GM18861 (cell line): Measurements from ENCODE around the gene GPR132.
"Not testable (repeated sequence)": the region's sequence is repeated elsewhere in the genome, so short reads cannot be mapped to it uniquely, and the experiment has no call there.

ENCODE experiments used
- ATAC-seq: cut with Tn5 transposase; IDR thresholded peaks from one replicate; pipeline ENCODE4 v1.9.1; 2021; ENCODE audit not compliant: unreplicated experiment

The GPR132 gene

GRCh38 chr14:105091517-105092170 is 26.4 kb upstream of the GPR132 start:
- ATAC-seq, result no peak

DNA sequence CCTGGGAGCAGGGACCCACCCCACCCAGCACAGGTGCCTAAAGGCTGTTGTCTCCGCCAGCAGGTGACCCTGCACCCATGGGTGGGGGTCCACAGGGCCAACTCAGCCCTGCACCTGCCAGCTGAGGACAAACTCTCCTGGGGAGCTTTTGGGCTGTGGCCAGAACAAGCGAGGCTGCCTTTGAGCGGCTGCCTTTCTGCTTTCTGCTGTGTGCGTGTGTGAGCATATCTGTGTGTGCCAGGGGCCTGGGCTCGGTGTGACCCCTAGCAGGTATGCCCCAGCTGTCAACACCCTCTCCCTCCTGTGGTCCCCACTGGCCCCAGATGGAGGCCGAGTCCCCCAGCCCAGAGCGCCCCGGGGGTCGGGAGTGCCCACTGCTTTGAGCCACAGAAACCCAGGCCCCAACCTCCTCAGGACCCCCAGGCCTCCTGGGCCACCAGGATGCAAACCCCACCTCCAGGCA is 25.9 kb upstream of the GPR132 start:
- no peak for ATAC-seq

- ATAC-seq, result peak; percentile 33
Observed at GRCh38 chr14:105090493-105091053, 25.3 kb upstream of the GPR132 start.

GRCh38 chr14:105089746-105090492 is 24.7 kb upstream of the GPR132 start:
- ATAC-seq, result no peak

DNA sequence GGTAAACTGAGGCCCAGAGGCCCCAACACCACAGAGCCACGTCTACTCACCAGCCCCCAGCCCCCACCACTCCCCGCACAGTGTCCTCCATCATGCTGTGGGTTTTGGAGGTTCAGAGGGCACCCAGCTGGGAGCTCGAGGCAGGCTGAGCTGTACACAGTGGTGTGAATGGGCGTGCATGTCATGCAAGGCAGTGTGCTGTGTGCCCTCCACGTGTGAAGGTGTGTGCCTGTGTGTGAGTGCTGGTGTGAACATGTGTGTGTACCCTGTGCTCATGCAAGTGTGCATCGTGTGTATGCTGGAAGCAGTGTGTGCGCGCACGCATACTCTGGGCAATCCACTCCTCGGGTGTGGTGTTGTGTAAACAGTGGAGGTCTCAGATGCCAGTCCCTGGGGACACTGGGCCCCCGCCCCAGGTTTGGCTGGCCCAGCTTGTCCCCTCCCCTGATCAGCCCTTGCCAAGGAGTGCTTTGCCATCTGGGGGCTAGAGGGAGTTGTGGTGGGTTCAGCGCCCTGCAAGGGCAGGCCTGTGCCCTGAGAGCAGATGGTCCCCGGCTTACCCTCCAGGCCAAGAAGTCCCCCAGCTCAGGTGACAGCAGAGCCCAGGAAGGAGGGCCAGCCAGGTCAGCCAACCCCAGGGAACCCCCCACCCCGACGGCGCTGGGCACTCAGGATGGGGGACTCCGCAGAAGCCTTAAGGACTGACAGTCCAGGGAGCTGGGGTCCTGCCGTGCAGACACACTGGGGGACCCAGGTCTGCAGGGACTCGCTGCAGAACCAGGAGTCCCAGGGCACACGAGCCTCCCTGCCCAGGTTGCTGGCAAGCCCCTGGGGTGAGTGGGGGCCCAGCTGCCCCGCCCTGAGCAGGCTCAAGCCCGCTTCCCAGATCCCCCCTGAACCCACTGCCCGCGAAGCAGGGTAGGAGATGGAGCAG is 23.8 kb upstream of the GPR132 start:
- no peak for ATAC-seq

- ATAC-seq, result no peak
Observed at GRCh38 chr14:105087963-105088811, 23.0 kb upstream of the GPR132 start.

DNA sequence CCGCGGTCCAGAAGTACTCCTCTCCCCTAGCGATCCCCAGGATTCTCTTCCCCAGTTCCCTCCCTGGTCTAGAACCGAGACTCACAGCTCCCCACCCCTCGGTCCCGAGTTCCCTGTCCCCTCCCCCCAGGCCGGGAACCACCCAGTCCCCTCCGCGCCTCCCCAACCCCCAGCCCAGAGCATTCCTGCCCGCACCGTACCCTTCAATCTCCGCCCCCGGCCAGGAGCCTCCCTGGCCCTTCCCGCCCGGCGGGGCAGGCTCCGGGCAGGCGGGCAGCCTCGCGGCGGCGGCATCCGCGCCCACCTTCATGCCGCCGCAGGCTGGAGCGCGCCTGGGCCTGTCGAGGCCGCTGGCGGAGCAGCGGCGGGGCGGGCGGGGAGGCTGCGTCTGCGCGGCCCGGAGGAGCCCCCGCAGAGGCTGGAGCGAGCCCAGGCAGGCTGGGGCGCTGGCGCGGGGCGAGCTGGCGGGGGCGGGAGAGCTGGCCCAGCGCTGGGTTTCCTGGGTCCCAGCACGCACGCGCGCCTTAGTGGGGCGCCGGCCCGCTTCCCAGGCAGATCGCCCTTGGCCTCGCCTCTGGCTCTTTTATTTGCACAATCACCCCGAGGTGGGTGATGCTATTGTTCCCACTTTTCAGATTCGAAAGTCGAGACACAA is 22.2 kb upstream of the GPR132 start:
- no peak for ATAC-seq

GRCh38 chr14:105086833-105087307 is 21.6 kb upstream of the GPR132 start:
- peak; percentile 60 for ATAC-seq

- ATAC-seq, result no peak
Observed at GRCh38 chr14:105085766-105086165, 20.5 kb upstream of the GPR132 start.

DNA sequence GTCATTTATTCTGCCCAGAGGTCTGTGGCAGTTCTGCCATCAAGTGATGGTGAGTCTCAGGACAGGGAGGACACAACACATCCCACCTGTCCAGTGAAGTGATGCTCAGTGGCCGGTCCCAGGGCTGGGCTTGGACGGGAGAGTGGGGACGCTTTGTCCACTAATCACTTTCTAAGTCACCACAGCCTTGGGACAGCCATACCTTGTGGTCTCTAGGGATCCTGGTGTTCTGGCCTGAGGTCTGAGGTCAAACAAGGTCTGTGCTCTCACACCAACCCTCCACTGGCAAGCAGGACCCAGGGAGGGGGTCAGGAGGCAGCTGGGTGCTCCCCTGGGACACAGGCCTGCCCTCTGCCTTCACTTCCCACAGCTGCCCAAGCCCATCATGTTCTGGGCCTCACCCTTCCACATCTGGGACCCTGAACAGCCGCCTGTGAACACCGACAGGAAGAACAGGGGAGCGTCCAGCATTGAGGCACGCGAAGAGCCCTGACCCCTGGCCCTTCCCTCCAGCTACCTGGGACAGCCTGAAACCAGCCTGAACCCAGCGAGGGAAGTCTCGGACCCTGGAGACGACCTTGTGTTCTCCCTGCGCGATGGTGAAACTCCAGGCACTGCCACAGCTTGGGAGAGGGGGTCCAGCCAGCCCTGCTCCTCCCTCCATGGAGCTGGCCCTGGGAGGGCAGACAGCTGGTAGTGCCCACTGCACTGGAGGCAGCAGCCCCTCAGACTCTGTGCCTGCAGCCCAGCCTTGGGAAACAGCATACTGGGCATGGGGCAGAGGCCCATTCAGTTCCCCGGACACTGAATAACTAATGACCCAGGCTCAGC is 19.7 kb upstream of the GPR132 start:
- no peak for ATAC-seq

- no peak for ATAC-seq
Observed at GRCh38 chr14:105083926-105084685, 18.9 kb upstream of the GPR132 start.

GRCh38 chr14:105082703-105083102 is 17.5 kb upstream of the GPR132 start:
- no peak for ATAC-seq

DNA sequence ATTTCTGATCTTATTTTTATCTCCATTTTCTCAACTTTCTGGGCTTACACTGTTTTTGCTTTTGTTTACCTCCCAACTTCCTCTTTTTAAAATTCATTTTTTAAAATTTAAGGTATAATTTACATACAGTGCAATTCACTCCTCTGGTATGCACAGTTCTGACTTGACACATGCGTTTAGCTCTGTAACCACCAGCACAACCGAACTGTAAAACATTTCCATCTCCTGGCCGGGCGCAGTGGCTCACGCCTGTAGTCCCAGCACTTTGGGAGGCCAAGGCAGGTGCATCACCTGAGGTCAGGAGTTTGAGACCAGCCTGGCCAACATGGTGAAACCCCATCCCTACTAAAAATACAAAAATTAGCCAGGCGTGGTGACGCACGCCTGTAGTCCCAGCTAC is 16.2 kb upstream of the GPR132 start:
- not testable (repeated sequence) for ATAC-seq

DNA sequence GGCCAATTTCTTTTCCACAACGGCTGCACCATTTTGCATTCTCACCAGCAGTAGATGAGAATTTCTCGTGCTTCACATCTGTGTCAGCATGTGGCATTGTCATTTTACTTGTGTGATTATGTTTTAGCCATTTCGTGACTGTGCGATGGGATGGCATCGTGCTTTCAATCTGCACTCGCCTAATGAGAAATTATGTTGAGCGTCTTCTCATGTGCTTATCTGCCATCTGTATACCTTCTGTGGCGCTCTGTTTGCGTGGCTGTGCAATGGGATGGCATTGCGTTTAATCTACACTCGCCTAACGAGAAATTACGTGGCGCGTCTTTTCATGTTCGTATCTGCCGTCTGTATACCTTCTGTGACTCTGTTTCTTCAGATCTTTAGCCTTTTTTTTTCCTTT is 14.9 kb upstream of the GPR132 start:
- no peak for ATAC-seq

- no peak for ATAC-seq
Observed at GRCh38 chr14:105078294-105078693, 13.1 kb upstream of the GPR132 start.

- ATAC-seq, result no peak
Observed at GRCh38 chr14:105077649-105077995, 12.4 kb upstream of the GPR132 start.

- no peak for ATAC-seq
Observed at GRCh38 chr14:105076805-105077648, 11.8 kb upstream of the GPR132 start.
